Ammon's horn (tissue), 1 donor: ENCODE measurements around the gene SLC39A11.
A peak's percentile ranks its signal among the peaks of the same experiment; 100 is the strongest.
"Not testable (repeated sequence)": the region's sequence is repeated elsewhere in the genome, so short reads cannot be mapped to it uniquely, and the experiment has no call there.

Experiments
- DNase-seq: peaks from one replicate; pipeline ENCODE4 v3.0.0-alpha.2; 2016; ENCODE audit warnings: low spot score

The SLC39A11 gene

DNA sequence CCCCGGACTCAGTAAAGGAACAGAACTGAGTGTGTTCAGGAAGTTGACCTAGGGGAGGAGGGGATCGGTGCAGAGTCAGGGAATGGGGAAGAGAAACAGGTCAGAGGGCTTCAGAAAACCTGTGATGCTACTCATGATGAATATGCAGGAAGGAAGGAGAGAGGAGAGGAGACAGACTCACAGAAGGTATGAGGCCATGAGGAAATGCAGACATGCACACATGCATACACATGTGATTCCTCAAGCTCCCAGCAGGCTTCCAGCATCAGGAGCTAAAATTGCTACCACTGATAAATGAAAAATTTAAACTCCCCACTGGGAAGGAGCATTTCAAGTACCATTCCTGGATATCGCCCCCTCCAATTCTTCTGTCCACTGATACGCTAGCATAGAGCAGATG lies 262.6 kb downstream of the SLC39A11 start:
- no peak for DNase-seq

DNA sequence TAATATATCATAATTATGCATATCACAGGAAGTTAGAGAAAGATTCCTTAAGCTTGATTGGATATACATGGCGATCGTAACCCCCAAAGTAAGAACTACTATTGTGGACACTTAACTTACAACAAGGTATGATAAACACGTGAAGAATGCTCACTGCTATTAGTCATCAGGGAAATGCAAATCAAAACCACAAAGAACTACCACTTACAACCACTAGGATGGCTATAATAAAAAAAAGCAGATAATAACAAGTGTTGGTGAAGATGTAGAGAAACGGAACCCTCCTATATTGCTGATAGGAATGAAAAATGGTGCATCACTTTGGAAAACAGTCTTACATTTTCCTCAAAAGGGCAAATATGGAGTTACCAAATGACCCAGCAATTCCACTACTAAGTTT lies 265.9 kb downstream of the SLC39A11 start:
- DNase-seq, result no peak

DNA sequence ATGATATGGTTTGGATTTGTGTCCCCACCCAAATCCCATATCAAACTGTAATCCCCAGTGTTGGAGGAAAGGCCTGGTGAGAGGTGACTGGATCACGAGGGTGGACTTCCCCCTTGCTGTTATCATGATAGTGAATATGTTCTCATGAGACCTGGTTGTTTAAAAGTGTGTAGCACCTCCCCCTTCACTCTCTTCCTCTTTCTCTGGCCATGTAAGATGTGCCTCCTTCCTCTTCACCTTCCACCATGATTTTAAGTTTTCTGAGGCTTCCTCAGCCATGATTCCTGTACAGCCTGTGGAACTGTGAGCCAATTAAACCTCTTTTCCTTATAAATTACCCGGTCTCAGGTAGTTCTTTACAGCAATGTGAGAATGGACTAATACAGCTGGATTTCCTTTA lies 266.4 kb downstream of the SLC39A11 start:
- not testable (repeated sequence) for DNase-seq

GRCh38 chr17:72825218-72825617 lies 267.3 kb downstream of the SLC39A11 start:
- no peak for DNase-seq

GRCh38 chr17:72824267-72824666 lies 268.2 kb downstream of the SLC39A11 start:
- not testable (repeated sequence) for DNase-seq

GRCh38 chr17:72822358-72823023 lies 270.0 kb downstream of the SLC39A11 start:
- DNase-seq, result no peak

DNA sequence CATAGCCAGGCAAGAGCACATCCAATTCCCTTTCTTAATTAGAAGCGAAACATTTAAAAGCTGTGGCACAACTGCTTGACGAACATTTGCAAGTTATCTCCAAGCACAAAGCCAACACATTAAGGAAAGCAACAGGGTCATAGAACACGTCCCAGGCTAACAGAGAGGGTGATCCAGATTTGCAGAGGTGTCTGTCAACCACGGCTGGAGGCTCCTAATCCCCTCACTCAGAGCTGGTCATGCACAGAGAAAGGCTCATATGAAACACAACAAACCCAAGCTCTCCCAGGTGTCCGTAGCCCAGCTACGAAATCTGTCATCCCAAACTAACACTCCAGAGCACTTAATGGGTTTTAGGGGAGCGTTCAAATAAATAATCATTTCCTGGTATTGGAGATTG lies 276.1 kb downstream of the SLC39A11 start:
- no peak for DNase-seq

- peak; percentile 23 for DNase-seq
Measured at GRCh38 chr17:72813481-72813880, 279.0 kb downstream of the SLC39A11 start.

DNA sequence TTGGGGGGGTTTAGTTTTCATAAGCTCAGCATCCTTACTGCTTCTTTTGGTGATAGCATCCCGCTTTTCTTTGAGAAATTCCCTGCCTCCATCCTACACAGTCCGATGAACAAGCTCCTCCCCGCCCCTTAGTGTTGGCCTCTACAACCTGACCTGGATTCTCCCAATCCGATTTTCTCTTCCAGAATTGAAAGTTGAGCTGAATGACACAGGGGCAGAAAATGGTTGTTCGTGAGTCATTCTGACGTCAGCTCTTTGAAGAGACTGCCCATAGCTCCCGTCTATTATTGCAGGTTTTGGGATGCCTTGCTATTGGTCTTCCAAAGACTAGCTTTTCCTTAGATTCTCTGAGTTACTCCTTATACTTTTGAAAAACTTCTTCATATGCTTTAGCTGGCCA lies 279.7 kb downstream of the SLC39A11 start:
- no peak for DNase-seq

- DNase-seq, result no peak
Measured at GRCh38 chr17:72811976-72812687, 280.4 kb downstream of the SLC39A11 start.

GRCh38 chr17:72810991-72811508 lies 281.4 kb downstream of the SLC39A11 start:
- DNase-seq, result no peak

DNA sequence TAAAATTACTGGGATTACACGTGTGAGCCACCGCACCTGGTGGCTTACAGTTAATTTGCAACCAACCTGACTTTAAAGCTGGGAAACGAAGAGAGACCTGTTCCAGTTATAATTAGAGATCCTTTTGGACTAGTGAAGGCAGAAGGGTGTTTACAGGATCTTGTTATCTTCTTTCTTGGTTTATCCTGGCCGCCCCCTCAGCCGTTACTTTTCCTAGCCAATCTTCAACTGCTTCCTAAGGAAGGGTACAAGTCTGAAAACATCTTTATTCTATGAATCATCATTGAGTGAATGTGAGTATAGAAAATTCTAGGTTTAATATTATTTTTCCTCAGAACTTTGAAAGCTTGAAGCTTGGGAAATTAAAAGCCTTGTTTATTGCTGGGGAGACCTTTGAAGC lies 286.5 kb downstream of the SLC39A11 start:
- no peak for DNase-seq

DNA sequence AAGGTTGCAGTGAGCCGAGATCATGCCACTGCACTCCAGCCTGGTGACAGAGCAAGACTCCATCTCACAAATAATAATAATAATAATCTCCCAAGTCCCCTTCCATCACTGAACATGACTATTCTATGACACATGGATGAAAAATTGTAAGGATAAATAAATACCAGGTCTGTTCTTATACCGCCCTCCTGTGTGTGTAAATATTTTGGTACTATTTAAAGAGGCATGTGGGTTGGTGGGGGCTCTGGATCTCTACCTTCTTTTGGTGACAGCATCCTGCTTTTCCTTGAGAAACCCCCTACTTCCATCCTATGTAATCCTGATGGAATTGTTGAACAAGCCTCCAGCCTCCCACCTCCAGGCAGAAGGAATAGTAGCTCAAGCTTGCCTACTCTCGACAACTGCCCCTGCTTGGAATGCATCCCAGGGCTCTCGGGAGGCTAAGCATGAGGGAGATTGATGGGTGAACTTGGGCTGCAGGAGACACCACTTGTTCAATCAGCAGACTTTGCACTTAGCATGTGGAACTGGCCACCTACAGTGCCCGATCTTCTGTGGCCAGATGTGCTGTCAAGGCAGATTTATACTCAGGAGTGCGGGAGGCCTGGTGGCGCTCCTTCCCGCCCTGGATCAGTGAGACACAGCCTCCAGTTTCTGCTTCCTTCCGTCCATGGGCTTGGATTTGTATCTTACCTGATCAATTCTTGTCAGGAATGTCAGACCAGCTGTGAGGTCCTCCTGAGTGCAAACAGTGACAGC lies 287.4 kb downstream of the SLC39A11 start:
- no peak for DNase-seq

GRCh38 chr17:72802726-72803125 lies 289.8 kb downstream of the SLC39A11 start:
- no peak for DNase-seq

GRCh38 chr17:72797142-72797541 lies 295.3 kb downstream of the SLC39A11 start:
- DNase-seq, result no peak

GRCh38 chr17:72795941-72796340 lies 296.5 kb downstream of the SLC39A11 start:
- DNase-seq, result no peak

- no peak for DNase-seq
Measured at GRCh38 chr17:72794152-72794551, 298.3 kb downstream of the SLC39A11 start.

DNA sequence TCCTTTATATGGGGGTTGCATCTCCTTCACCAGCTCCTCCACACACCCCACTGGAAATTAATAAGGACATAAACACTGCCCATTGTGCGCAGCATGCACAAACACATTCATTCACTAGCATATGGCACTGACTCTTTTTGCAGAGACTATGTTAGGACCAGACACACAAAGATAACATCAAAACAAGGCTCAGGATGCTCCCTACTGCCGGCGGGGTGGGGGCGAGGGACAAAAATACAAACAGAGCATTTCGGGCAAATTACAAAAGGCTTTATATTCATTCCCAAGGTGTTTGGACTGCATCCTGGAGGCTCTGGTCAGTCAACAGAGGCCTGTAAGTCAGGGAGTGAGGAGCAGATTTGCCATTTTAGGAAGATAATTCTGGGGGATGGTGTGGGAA lies 299.7 kb downstream of the SLC39A11 start:
- no peak for DNase-seq

- no peak for DNase-seq
Measured at GRCh38 chr17:72790190-72790589, 302.3 kb downstream of the SLC39A11 start.

GRCh38 chr17:72789711-72790110 lies 302.8 kb downstream of the SLC39A11 start:
- no peak for DNase-seq

- DNase-seq, result no peak
Measured at GRCh38 chr17:72788950-72789585, 303.4 kb downstream of the SLC39A11 start.

GRCh38 chr17:72786209-72786608 lies 306.3 kb downstream of the SLC39A11 start:
- DNase-seq, result no peak
